NB4 (cell line): ENCODE data around the gene SRMS.

ENCODE experiments used
- CTCF ChIP-seq: IDR thresholded peaks from one replicate; pipeline ENCODE4 v1.5.1; 2012; ENCODE audit warnings: low read depth, low read length
- POLR2A ChIP-seq: IDR thresholded peaks from 2 replicates; pipeline ENCODE4 v1.6.1; 2011; ENCODE audit warnings: mild to moderate bottlenecking; ENCODE audit not compliant: insufficient read length; ENCODE audit errors: extremely low read depth

GRCh38 chr20:63549679-63550282 is 2.2 kb upstream of the SRMS start:
- no peak for TF ChIP-seq CTCF
- TF ChIP-seq POLR2A: no peak
